Measurements from ENCODE around the gene GNAO1. TPM values are rescaled to one million over a fixed set of nuclear protein-coding genes. Genes with fewer than 3 reads are reported as not detected.

GNAO1 gene
- total and polyA plus RNA-seq, 9 of the 15 experiments (the other 6 are each of a cell fraction or from before 2014, with no cell fraction given), result 0.07 to 0.42 (median 0.08) TPM; not detected in 5

DNA sequence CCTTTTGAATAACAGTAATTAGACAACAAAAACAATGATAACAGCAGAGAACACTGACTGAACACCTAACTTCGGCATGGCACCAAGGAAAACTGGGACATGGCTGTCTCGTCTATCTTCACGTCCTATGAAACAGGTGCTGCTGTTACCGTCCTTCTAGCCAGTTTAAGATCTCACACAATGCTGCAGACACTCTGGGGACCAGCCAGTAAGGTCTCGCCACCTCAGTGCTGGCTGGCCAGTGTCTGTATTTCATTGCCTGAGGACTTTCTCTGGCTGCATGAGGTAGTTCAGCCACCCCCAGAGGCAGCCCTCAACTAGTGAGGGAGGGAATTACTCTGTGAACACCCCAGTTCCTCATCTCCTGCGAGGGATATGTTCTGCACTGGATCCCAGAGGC, 176.5 kb downstream of the GNAO1 start:
- CTCF ChIA-PET (ENCODE audit: low intra/inter-chr PET ratio), result no interaction called here
- FAIRE-seq, result no peak
- Histone ChIP-seq H2AFZ (ENCODE audit: low read depth, low read length) (no peak overlapping the region), H3K9me3 (replicated peaks; ENCODE audit: control insufficient read depth, insufficient read depth, low read depth, low read length) (no peaks in the 10 kb centered on the region), H4K20me1 (replicated peaks; ENCODE audit: control insufficient read depth, insufficient read depth, low read length) (no peaks in the 10 kb centered on the region), H3K27me3 (ENCODE audit: control insufficient read depth in 2 of 2, insufficient read depth in 2 of 2, low read length in 2 of 2) (no peaks in the 10 kb centered on the region), H3K9ac (ENCODE audit: insufficient read depth in 1 of 2, low read depth in 2 of 2, low read length in 2 of 2) (no peak overlapping the region), H3K79me2 (ENCODE audit: control insufficient read depth, insufficient read depth, low read length) (peaks cover 5% of the 10 kb centered on the region), H3K4me1 (replicated peaks in 1 of 2; ENCODE audit: control insufficient read depth in 2 of 2, insufficient read depth in 2 of 2, low read length in 2 of 2) (peaks cover 0 to 1% of the 10 kb centered on the region in 2 experiments; a peak in 3 of 5 replicates), H3K4me2 (ENCODE audit: insufficient read depth, low read length) (no peak overlapping the region), H3K36me3 (ENCODE audit: control insufficient read depth, insufficient read depth, low read length) (peaks cover 71% of the 10 kb centered on the region), H3K4me3 (no peak overlapping the region), H3K9me1 (ENCODE audit: control insufficient read depth, insufficient read depth, low read length) (no peaks in the 10 kb centered on the region), H3K27ac (ENCODE audit: extremely low read depth, low read depth, low read length) (no peak overlapping the region)
- POLR2A ChIA-PET, result no interaction called here
- BruUV-seq (replicated peaks), result no TSS peak
- intact Hi-C loops (cut with micrococcal nuclease), result no loop called here
- 91% methylated on average over 6 of the region's 6 CpGs for WGBS (ENCODE audit: insufficient coverage, low coverage, missing lambda C conversion rate)
- DNase-seq (ENCODE audit: extremely low read depth in 1 of 4, low spot score in 3 of 4), result no peak
- TF ChIP-seq ZNF507 (tag; conservative IDR thresholded peaks at IDR 0.05), result no peak
- in situ Hi-C loops (cut with MboI), result no loop called here
- no peak for ATAC-seq

DNA sequence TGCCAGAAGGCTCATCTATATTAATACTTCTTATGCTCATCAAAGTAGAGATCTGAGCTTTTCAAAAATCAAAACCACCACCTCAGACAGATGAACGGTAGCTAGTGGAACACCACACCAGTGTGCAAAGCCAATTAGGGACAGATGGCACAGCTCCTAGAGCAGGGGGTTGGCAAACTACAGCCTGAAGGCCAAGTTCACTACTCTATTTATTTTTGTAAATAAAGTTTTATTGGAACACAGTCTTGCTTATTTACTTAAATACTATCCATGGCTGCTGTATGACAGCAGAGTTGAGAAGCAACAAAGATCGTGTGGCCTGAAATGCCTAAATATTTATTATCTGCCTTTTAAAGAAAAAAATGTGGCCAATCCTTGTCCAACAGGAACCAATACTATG, 177.3 kb downstream of the GNAO1 start:
- Histone ChIP-seq H4K20me1 (replicated peaks; ENCODE audit: control insufficient read depth, insufficient read depth, low read length) (no peaks in the 10 kb centered on the region), H3K9me1 (ENCODE audit: control insufficient read depth, insufficient read depth, low read length) (no peaks in the 10 kb centered on the region), H3K4me2 (ENCODE audit: insufficient read depth, low read length) (no peak overlapping the region), H3K79me2 (ENCODE audit: control insufficient read depth, insufficient read depth, low read length) (peaks cover 5% of the 10 kb centered on the region), H2AFZ (ENCODE audit: low read depth, low read length) (no peak overlapping the region), H3K4me1 (replicated peaks in 1 of 2; ENCODE audit: control insufficient read depth in 2 of 2, insufficient read depth in 2 of 2, low read length in 2 of 2) (no peaks in the 10 kb centered on the region; a peak in 3 of 5 replicates), H3K36me3 (ENCODE audit: control insufficient read depth, insufficient read depth, low read length) (peaks cover 70% of the 10 kb centered on the region), H3K27ac (ENCODE audit: extremely low read depth, low read depth, low read length) (no peak overlapping the region), H3K4me3 (no peak overlapping the region), H3K9me3 (replicated peaks; ENCODE audit: control insufficient read depth, insufficient read depth, low read depth, low read length) (no peaks in the 10 kb centered on the region), H3K9ac (ENCODE audit: insufficient read depth in 1 of 2, low read depth in 2 of 2, low read length in 2 of 2) (no peak overlapping the region), H3K27me3 (ENCODE audit: control insufficient read depth in 2 of 2, insufficient read depth in 2 of 2, low read length in 2 of 2) (no peaks in the 10 kb centered on the region)
- no TSS peak for BruUV-seq (replicated peaks)
- 93% methylated on average over 2 of the region's 2 CpGs for WGBS (ENCODE audit: insufficient coverage, low coverage, missing lambda C conversion rate)
- intact Hi-C loops (cut with micrococcal nuclease) (no loop called here), in situ Hi-C loops (cut with MboI) (no loop called here)
- POLR2A ChIA-PET, result no interaction called here
- DNase-seq (ENCODE audit: extremely low read depth in 1 of 4, low spot score in 3 of 4), result no peak
- CTCF ChIA-PET (ENCODE audit: low intra/inter-chr PET ratio), result no interaction called here
- no peak for FAIRE-seq
- TF ChIP-seq HEY1 (CRISPR knock-in tag; IDR thresholded peaks at IDR 0.05; ENCODE audit: borderline replicate concordance) (no peak), PML (IDR thresholded peaks at IDR 0.05; ENCODE audit: low read length) (no peak)
- TF ChIP-seq, protein P1, sequence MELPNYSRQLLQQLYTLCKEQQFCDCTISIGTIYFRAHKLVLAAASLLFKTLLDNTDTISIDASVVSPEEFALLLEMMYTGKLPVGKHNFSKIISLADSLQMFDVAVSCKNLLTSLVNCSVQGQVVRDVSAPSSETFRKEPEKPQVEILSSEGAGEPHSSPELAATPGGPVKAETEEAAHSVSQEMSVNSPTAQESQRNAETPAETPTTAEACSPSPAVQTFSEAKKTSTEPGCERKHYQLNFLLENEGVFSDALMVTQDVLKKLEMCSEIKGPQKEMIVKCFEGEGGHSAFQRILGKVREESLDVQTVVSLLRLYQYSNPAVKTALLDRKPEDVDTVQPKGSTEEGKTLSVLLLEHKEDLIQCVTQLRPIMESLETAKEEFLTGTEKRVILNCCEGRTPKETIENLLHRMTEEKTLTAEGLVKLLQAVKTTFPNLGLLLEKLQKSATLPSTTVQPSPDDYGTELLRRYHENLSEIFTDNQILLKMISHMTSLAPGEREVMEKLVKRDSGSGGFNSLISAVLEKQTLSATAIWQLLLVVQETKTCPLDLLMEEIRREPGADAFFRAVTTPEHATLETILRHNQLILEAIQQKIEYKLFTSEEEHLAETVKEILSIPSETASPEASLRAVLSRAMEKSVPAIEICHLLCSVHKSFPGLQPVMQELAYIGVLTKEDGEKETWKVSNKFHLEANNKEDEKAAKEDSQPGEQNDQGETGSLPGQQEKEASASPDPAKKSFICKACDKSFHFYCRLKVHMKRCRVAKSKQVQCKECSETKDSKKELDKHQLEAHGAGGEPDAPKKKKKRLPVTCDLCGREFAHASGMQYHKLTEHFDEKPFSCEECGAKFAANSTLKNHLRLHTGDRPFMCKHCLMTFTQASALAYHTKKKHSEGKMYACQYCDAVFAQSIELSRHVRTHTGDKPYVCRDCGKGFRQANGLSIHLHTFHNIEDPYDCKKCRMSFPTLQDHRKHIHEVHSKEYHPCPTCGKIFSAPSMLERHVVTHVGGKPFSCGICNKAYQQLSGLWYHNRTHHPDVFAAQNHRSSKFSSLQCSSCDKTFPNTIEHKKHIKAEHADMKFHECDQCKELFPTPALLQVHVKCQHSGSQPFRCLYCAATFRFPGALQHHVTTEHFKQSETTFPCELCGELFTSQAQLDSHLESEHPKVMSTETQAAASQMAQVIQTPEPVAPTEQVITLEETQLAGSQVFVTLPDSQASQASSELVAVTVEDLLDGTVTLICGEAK (IDR thresholded peaks at IDR 0.05), result peak; percentile 82
- TF ChIP-seq, protein P1 (CRISPR knock-in tag; IDR thresholded peaks at IDR 0.05), result no peak
- ATAC-seq, result no peak
